Pancreas (tissue), 10 donors: ENCODE results near the gene XIAP. TPM values are rescaled to one million over a fixed set of nuclear protein-coding genes. Genes with fewer than 3 reads are reported as not detected.
"Not testable (repeated sequence)": the region's sequence is repeated elsewhere in the genome, so short reads cannot be mapped to it uniquely, and the experiment has no call there.

Experiments
- ATAC-seq, 4 donors: fragments of 200-7000 bp; cut with Tn5 transposase; one replicate each; pipeline versions ENCODE4 v1.8.0 to v1.9.1; 2020; ENCODE audit warnings: mild to moderate bottlenecking in 4 of 4, moderate library complexity in 4 of 4
- DNase-seq, 6 donors: peaks; one replicate each; pipeline ENCODE4 v3.0.0-alpha.2; 2020
- FAIRE-seq: peaks from 2 replicates; lab custom pipeline; 2012; peaks lifted over from hg19 to GRCh38; lab: Jason Lieb, UNC
- H3K27ac ChIP-seq, 4 donors: fragments of 200-600 bp; sonication (generic); 1 replicate in 3 of 4; 2 replicates in 1 of 4; pipeline versions ENCODE4 v1.5.0 to v1.8.0; 2020
- H3K27me3 ChIP-seq, 4 donors: fragments of 200-600 bp; one replicate each; pipeline ENCODE4 v1.8.0; 2021
- H3K36me3 ChIP-seq, 3 donors: fragments of 200-600 bp; sonication (generic) in 1 of 3; one replicate each; pipeline versions ENCODE4 v1.5.0 to v1.8.0; 2020 to 2021
- H3K4me1 ChIP-seq, 3 donors: fragments of 200-600 bp; one replicate each; pipeline ENCODE4 v1.8.0; 2021
- H3K4me3 ChIP-seq, 4 donors: fragments of 200-600 bp; sonication (generic) in 2 of 4; one replicate each; pipeline versions ENCODE4 v1.5.0 to v1.8.0; 2020 to 2021
- H3K9me3 ChIP-seq, 4 donors: fragments of 200-600 bp; one replicate each; pipeline ENCODE4 v1.8.0; 2021
- WGBS, 2 donors: extraction: QIAGEN DNeasy Blood & Tissue Kit; methylation state at CpG; one replicate each; pipeline ENCODE4 v1.1.7; 2013; 5-methylcytosine and 5-hydroxymethylcytosine counted together
- intact Hi-C, 3 donors: fragments of 100-400 bp; cut with DNase I; formaldehyde crosslinking; loops; one replicate each; pipeline versions ENCODE4 v1.11.1 to v1.14.2; 2022
- polyA plus RNA-seq, 2 donors: library from polyadenylated mRNA; stranded (reverse); fragments of 200-250 nt; gene quantifications; one replicate each; pipeline ENCODE4 v1.2.3, GENCODE V29; 2013
- total RNA-seq, 6 donors: library from RNA; stranded (reverse); fragmentation: NEBNext Ultra II Directional in 4 of 6; extraction: Animal tissue kit (Norgen Biotek cat#: 25700) in 4 of 6; gene quantifications; one replicate each; pipeline versions ENCODE4 v1.2.1 to v1.2.4, GENCODE V29; 2021 to 2023
- TF ChIP-seq, protein P1 (sequence below), 4 donors: fragments of 200-600 bp; sonication (generic) in 3 of 4; IDR thresholded peaks; one replicate each; pipeline versions ENCODE4 v1.5.0 to v1.8.0; 2021; ENCODE audit warnings: antibody characterized with exemption in 4 of 4
- donor health status: healthy with polysubstance abuse.
- donor health status: DM: no; HTN: no; CAD: no; lungs with moderate emphysema.
- donor health status: DM: no; HTN: no; CAD: no.
- donor health status: control.
- donor health status: control.
- donor health status: Bipolar disorder and iron deficiency.
- donor health status: DM: yes; HTN: yes; CAD: no.
- donor health status: DM: no; HTN: no; CAD: no.
- donor health status: DM: no; HTN: no; CAD: no.
- donor health status: DM: yes; HTN: yes; CAD: no.

XIAP gene
- total and polyA plus RNA-seq, 8 donors = 3.4 to 40.6 (median 26.0) TPM

DNA sequence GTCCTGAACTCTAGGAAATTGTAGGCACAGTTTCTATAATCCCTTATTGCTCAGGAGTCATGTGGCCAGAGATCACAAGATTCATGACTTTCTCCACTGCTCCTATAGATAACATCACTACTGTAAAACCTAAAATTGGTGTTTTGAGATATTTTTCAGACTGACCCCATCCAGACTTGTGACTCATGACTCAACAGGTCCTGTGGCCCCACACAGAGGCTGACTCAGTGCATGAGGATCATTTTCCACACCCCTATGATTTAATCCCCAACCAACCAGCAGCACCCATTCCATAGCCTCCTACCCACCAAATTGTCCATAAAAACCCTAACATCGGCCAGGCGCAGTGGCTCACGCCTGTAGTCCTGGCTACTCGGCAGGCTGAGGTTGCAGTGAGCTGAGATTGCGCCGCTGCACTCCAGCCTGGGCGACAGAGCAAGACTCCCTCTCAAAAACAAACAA lies 13.2 kb upstream of the XIAP start:
- intact Hi-C loops = no loop called here
- Histone ChIP-seq H3K27ac (no peak overlapping the region), H3K4me3 (no peak overlapping the region), H3K9me3 (no peaks in the 10 kb centered on the region), H3K36me3 (no peaks in the 10 kb centered on the region), H3K4me1 (no peaks in the 10 kb centered on the region), H3K27me3 (peaks cover 0 to 6% (median 0%) of the 10 kb centered on the region in 4 donors)
- TF ChIP-seq, protein P1, sequence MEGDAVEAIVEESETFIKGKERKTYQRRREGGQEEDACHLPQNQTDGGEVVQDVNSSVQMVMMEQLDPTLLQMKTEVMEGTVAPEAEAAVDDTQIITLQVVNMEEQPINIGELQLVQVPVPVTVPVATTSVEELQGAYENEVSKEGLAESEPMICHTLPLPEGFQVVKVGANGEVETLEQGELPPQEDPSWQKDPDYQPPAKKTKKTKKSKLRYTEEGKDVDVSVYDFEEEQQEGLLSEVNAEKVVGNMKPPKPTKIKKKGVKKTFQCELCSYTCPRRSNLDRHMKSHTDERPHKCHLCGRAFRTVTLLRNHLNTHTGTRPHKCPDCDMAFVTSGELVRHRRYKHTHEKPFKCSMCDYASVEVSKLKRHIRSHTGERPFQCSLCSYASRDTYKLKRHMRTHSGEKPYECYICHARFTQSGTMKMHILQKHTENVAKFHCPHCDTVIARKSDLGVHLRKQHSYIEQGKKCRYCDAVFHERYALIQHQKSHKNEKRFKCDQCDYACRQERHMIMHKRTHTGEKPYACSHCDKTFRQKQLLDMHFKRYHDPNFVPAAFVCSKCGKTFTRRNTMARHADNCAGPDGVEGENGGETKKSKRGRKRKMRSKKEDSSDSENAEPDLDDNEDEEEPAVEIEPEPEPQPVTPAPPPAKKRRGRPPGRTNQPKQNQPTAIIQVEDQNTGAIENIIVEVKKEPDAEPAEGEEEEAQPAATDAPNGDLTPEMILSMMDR (IDR thresholded peaks at IDR 0.05) = no peak
- no peak for DNase-seq
- no peak for FAIRE-seq
- ATAC-seq = no peak
- WGBS, 2 donors = 78 to 92% methylated on average over 7 of the region's 7 CpGs

DNA sequence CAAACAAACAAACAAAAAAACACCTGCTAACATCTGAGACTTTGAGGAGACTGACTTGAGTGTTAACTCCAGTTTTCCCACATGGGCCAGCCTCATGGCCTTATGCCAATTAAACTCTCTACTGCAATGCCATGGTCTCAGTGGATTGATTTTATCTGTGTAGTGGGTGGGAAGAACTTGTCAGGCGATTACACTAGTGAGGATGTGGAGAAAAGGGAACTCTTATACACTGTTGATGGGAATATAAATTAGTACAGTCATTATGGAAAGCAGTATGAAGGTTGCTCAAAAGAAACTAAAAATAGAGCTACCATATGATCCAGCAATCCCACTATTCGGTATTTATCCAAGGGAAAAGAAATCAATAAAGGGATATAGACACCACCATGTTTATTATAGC lies 12.8 kb upstream of the XIAP start:
- no peaks in the 10 kb centered on the region for H3K4me1 ChIP-seq
- H3K36me3 ChIP-seq = no peaks in the 10 kb centered on the region
- intact Hi-C loops = no loop called here
- 65 to 66% methylated on average over 2 of the region's 2 CpGs for WGBS, 2 donors
- ATAC-seq (no peak), FAIRE-seq (no peak), DNase-seq (no peak)
- no peak overlapping the region for H3K27ac ChIP-seq
- peaks cover 0 to 6% (median 0%) of the 10 kb centered on the region in 4 donors for H3K27me3 ChIP-seq
- H3K9me3 ChIP-seq = no peaks in the 10 kb centered on the region
- TF ChIP-seq, protein P1 (IDR thresholded peaks at IDR 0.05) = no peak
- no peak overlapping the region for H3K4me3 ChIP-seq

DNA sequence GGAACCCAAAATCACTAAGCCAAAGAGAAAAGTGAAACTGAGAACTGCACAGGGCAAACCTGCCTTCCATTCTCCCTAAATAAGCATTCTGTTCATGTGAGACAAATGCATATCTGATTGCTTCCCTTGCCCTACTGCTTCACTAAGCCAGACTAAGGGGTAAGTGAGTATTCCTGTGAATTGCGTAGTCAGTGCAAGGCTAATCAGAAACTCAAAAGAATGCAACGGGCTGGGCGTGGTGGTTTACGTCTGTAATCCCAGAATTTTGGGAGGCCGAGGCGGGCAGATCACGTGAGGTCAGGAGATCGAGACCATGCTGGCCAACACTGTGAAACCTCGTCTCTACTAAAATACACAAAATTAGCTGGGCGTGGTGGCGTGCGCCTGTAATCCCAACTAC lies 10.8 kb upstream of the XIAP start:
- intact Hi-C loops = no loop called here

DNA sequence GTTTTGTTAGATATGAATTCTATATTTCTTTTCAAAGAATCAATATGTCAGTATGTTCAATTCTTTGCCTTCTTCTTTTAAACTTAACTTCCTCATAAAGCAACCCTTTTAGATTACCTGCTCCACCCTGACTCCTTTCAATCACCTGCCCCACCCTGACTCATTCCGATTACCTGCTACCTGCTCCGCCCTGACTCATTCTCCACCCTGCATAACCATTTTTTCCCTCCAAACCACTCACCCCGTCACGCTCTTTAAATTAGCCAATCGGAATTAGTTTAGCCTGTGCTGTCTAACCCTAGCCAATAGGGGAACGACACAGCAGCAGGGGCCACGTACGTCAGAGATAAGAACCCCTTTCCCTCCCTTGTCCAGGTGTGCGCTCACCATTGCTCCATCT lies 9.9 kb upstream of the XIAP start:
- WGBS, 2 donors = 65 to 82% methylated on average over 9 of the region's 9 CpGs
- FAIRE-seq, ATAC-seq: not testable (repeated sequence)

More for the DNA sequence above, 10.8 kb upstream of the XIAP start:
- ATAC-seq = no peak
- Histone ChIP-seq H3K4me3 (no peak overlapping the region), H3K36me3 (no peaks in the 10 kb centered on the region), H3K27ac (no peak overlapping the region), H3K4me1 (no peaks in the 10 kb centered on the region), H3K9me3 (no peaks in the 10 kb centered on the region), H3K27me3 (no peaks in the 10 kb centered on the region)
- TF ChIP-seq, protein P1 (IDR thresholded peaks at IDR 0.05) = no peak
- no peak for FAIRE-seq
- 90 to 93% methylated on average over 12 of the region's 12 CpGs for WGBS, 2 donors
- DNase-seq = no peak

DNA sequence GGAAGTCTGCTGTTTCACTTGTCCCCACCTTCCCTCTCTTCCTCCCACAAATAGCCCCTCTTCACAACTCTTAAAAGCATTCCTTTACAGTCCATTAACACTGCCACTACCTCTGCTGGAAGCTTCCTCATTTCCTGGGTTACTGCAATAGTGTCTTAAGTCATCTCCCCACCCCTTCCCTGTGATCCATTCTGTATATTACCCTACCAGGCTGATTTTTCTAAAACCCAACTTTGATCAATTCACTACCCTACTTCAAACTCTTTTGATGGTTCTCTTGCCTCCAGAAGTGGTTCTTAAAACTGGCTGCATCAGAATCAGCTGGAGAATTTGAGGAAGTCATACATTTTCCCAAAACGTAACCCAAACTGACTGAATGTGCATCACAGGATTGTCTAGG lies 8.8 kb upstream of the XIAP start:
- 55 to 89% methylated on average over 1 of the region's 1 CpG for WGBS, 2 donors
- no peak for FAIRE-seq
- Histone ChIP-seq H3K27ac (no peak overlapping the region), H3K4me3 (no peak overlapping the region), H3K4me1 (no peaks in the 10 kb centered on the region), H3K36me3 (no peaks in the 10 kb centered on the region), H3K27me3 (no peaks in the 10 kb centered on the region), H3K9me3 (no peaks in the 10 kb centered on the region)
- no peak for ATAC-seq
- intact Hi-C loops = no loop called here
- DNase-seq = no peak
- TF ChIP-seq, protein P1 (IDR thresholded peaks at IDR 0.05) = no peak

More for the DNA sequence above, 9.9 kb upstream of the XIAP start:
- H3K27ac ChIP-seq, H3K9me3 ChIP-seq, H3K4me1 ChIP-seq, H3K27me3 ChIP-seq, H3K36me3 ChIP-seq, intact Hi-C loops, H3K4me3 ChIP-seq, DNase-seq: not testable (repeated sequence)
